GM13976 (cell line): Measurements from ENCODE around the gene ZFAND6.
"Not testable (repeated sequence)": the region's sequence is repeated elsewhere in the genome, so short reads cannot be mapped to it uniquely, and the experiment has no call there.

Experiments used
- DNase-seq: peaks from one replicate; pipeline ENCODE4 v3.0.0; 2012; ENCODE audit warnings: low spot score
- CTCF ChIP-seq: IDR thresholded peaks from 2 replicates; pipeline ENCODE4 v1.5.1; 2012; ENCODE audit warnings: borderline replicate concordance, mild to moderate bottlenecking; ENCODE audit not compliant: insufficient read depth; ENCODE audit errors: extremely low read depth, missing control alignments, control extremely low read depth
- in situ Hi-C: fragments of 300-500 bp; cut with MboI; formaldehyde crosslinking; loops from one replicate; pipeline ENCODE4 v1.12.0; 2022; ENCODE audit warnings: low sequenced_read_pairs, mixed read lengths, inconsistent platforms; ENCODE audit not compliant: unreplicated experiment

Gene ZFAND6

GRCh38 chr15:80099241-80099640, 39.8 kb downstream of the ZFAND6 start:
- DNase-seq = peak; percentile 17
- no peak for TF ChIP-seq CTCF
- in situ Hi-C loops = no loop called here

- DNase-seq = peak; percentile 36
- in situ Hi-C loops = not testable (repeated sequence)
These were observed 40.2 kb downstream of the ZFAND6 start for GRCh38 chr15:80099662-80100061.

GRCh38 chr15:80100247-80100646, 40.8 kb downstream of the ZFAND6 start:
- DNase-seq = no peak
- no peak for TF ChIP-seq CTCF
- in situ Hi-C loops = no loop called here

- no peak for TF ChIP-seq CTCF
- DNase-seq = no peak
- in situ Hi-C loops = no loop called here
These were observed 45.7 kb downstream of the ZFAND6 start for GRCh38 chr15:80105193-80105592.

GRCh38 chr15:80105595-80105994, 46.1 kb downstream of the ZFAND6 start:
- no peak for TF ChIP-seq CTCF
- no peak for DNase-seq
- in situ Hi-C loops = no loop called here

- no peak for DNase-seq
- in situ Hi-C loops = no loop called here
- TF ChIP-seq CTCF = no peak
These were observed 46.6 kb downstream of the ZFAND6 start for GRCh38 chr15:80106051-80106450.

- in situ Hi-C loops = no loop called here
- no peak for TF ChIP-seq CTCF
- DNase-seq = no peak
These were observed 47.7 kb downstream of the ZFAND6 start for GRCh38 chr15:80107204-80107603.

GRCh38 chr15:80107774-80108173, 48.3 kb downstream of the ZFAND6 start:
- in situ Hi-C loops = no loop called here
- no peak for DNase-seq
- TF ChIP-seq CTCF = no peak
